Gastroesophageal sphincter (tissue), 3 donors: ENCODE results near the gene RHBDD1.

Experiments used
- POLR2A ChIP-seq, 2 donors: fragments of 450-650 bp; IDR thresholded peaks; one replicate each; pipeline ENCODE4 v1.6.1; 2017; ENCODE audit warnings: antibody characterized with exemption in 2 of 2, mild to moderate bottlenecking in 2 of 2, moderate library complexity in 1 of 2
- POLR2AphosphoS5 ChIP-seq: sonication (generic); formaldehyde crosslinking; IDR thresholded peaks from one replicate; pipeline ENCODE4 v1.6.1; 2017; ENCODE audit warnings: antibody characterized with exemption
- TF ChIP-seq, protein P1 (sequence below), 4 experiments: fragments of 200-600 bp in 2 of 4; fragments of 450-650 bp in 2 of 4; sonication (generic) in 1 of 4; IDR thresholded peaks; one replicate each; pipeline ENCODE4 v1.5.1; 2017 to 2019; ENCODE audit warnings: antibody characterized with exemption in 4 of 4, mild to moderate bottlenecking in 2 of 4, moderate library complexity in 2 of 4

- TF ChIP-seq, protein P1, sequence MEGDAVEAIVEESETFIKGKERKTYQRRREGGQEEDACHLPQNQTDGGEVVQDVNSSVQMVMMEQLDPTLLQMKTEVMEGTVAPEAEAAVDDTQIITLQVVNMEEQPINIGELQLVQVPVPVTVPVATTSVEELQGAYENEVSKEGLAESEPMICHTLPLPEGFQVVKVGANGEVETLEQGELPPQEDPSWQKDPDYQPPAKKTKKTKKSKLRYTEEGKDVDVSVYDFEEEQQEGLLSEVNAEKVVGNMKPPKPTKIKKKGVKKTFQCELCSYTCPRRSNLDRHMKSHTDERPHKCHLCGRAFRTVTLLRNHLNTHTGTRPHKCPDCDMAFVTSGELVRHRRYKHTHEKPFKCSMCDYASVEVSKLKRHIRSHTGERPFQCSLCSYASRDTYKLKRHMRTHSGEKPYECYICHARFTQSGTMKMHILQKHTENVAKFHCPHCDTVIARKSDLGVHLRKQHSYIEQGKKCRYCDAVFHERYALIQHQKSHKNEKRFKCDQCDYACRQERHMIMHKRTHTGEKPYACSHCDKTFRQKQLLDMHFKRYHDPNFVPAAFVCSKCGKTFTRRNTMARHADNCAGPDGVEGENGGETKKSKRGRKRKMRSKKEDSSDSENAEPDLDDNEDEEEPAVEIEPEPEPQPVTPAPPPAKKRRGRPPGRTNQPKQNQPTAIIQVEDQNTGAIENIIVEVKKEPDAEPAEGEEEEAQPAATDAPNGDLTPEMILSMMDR (IDR thresholded peaks at IDR 0.05): no peak
- TF ChIP-seq POLR2AphosphoS5 (no peak), POLR2A (IDR thresholded peaks at IDR 0.05) (no peak)
Observed at GRCh38 chr2:226788881-226789490, 46.9 kb upstream of the RHBDD1 start.
